Fibroblast of lung (primary cell): ENCODE data around the gene TBC1D22A. TPM values are rescaled to one million over a fixed set of nuclear protein-coding genes. Genes with fewer than 3 reads are reported as not detected.

Source experiments
- DNase-seq, 2 donors: peaks; one replicate each; pipeline versions ENCODE4 v3.0.0 to v3.0.0-alpha.2; 2010; ENCODE audit warnings: low read depth in 2 of 2
- H2AFZ ChIP-seq: 2 replicates; pipeline ENCODE4 v1.5.1; 2012; ENCODE audit warnings: low read length, control low read depth, inconsistent platforms
- H3K27ac ChIP-seq: 2 replicates; pipeline ENCODE4 v1.5.1; 2011; ENCODE audit warnings: low read length, control low read depth; ENCODE audit not compliant: insufficient read depth
- H3K27me3 ChIP-seq: 2 replicates; pipeline ENCODE4 v1.5.1; 2011; ENCODE audit warnings: mild to moderate bottlenecking, low read length; ENCODE audit not compliant: control insufficient read depth, insufficient read depth
- H3K36me3 ChIP-seq: 2 replicates; pipeline ENCODE4 v1.5.1; 2011; ENCODE audit warnings: low read length; ENCODE audit not compliant: control insufficient read depth, insufficient read depth
- H3K4me1 ChIP-seq: 2 replicates; pipeline ENCODE4 v1.5.1; 2011; ENCODE audit warnings: low read length; ENCODE audit not compliant: control insufficient read depth, insufficient read depth; ENCODE audit errors: extremely low read depth
- H3K4me2 ChIP-seq: 2 replicates; pipeline ENCODE4 v1.5.1; 2011; ENCODE audit warnings: low read length, control low read depth; ENCODE audit not compliant: insufficient read depth; ENCODE audit errors: extremely low read depth
- H3K4me3 ChIP-seq, 4 experiments: fragments of 200-600 bp in 1 of 4; sonication (generic) in 1 of 4; replicated peaks in 1 of 4; 2 replicates each; pipeline ENCODE4 v1.5.1; 2011 to 2016; ENCODE audit warnings: low read length in 4 of 4, low read depth in 3 of 4, mild to moderate bottlenecking in 3 of 4, control low read depth in 2 of 4, inconsistent platforms in 1 of 4, mixed read lengths in 1 of 4; ENCODE audit not compliant: insufficient read depth in 1 of 4; ENCODE audit errors: control extremely low read depth in 1 of 4
- H3K79me2 ChIP-seq: 2 replicates; pipeline ENCODE4 v1.5.1; 2012; ENCODE audit warnings: mild to moderate bottlenecking, low read length, inconsistent platforms; ENCODE audit not compliant: control insufficient read depth, insufficient read depth
- H3K9ac ChIP-seq: 2 replicates; pipeline ENCODE4 v1.5.1; 2011; ENCODE audit warnings: mild to moderate bottlenecking, low read length, control low read depth; ENCODE audit not compliant: insufficient read depth
- H3K9me3 ChIP-seq: 2 replicates; pipeline ENCODE4 v1.5.1; 2012; ENCODE audit warnings: low read depth, low read length; ENCODE audit not compliant: control insufficient read depth, insufficient read depth
- H4K20me1 ChIP-seq: 2 replicates; pipeline ENCODE4 v1.5.1; 2011; ENCODE audit warnings: low read length; ENCODE audit not compliant: control insufficient read depth, insufficient read depth; ENCODE audit errors: extremely low read depth
- EZH2 ChIP-seq: IDR thresholded peaks from 2 replicates; pipeline ENCODE4 v1.5.1; 2012; ENCODE audit warnings: low read length, control low read depth, mild to moderate bottlenecking; ENCODE audit errors: missing control alignments
- polyA plus RNA-seq, 2 donors: library from polyadenylated mRNA; depleted of rRNA in 1 of 2; stranded (reverse) in 1 of 2; unstranded in 1 of 2; fragments of >200 nt; gene quantifications; 2 replicates each; pipeline ENCODE4 v1.2.1, GENCODE V29; 2011 to 2012; ENCODE audit warnings: missing spikeins in 1 of 2
- total RNA-seq: library from RNA; depleted of rRNA; stranded (reverse); fragments of >200 nt; gene quantifications from 2 replicates; pipeline ENCODE4 v1.2.1, GENCODE V29; 2014
- TF ChIP-seq, protein P1 (sequence below), 2 donors: IDR thresholded peaks in 1 of 2; conservative IDR thresholded peaks in 1 of 2; 1 replicate in 1 of 2; 2 replicates in 1 of 2; pipeline ENCODE4 v1.5.1; 2011 to 2012; ENCODE audit warnings: low read length in 2 of 2, control low read depth in 1 of 2, inconsistent platforms in 1 of 2, low read depth in 1 of 2, mild to moderate bottlenecking in 1 of 2

The TBC1D22A gene
- total and polyA plus RNA-seq, 2 donors (not counting 1 experiment from before 2014, with no cell fraction given) = 11.6 to 17.6 TPM

DNA sequence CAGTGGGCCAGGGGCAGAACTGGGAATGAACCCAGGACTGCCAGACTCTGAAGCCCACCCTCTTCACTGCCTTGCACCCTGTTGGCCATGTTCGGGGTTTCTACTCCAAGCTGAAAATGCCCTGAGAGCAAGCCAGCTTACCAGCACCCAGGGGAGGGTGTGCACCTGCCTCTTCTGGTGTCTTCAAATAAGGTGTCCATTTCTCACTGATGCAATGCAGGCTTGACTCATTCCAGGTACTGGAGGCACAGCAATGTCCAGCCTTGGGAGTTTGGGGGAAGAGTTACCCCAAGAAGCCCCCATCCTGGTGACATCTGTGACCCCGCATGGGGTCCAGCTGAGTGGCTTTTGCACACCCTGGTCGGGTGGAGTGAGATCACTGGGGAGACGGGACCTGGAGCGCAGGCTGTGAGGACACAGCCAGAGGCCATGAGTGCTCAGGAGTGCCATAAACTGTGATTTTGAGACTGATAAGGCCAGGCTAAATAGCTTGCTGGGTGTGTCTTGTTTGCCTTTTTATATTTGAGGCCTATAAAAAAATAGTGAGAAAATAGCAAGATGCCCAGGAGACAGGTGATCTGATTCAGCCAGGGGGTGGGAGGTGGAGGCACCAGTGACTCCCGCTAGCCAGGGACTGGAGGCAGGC lies 19.8 kb upstream of the TBC1D22A start:
- no peaks in the 10 kb centered on the region for H3K9me3 ChIP-seq
- no peak overlapping the region for H2AFZ ChIP-seq
- no peak for DNase-seq
- no peak for TF ChIP-seq EZH2
- TF ChIP-seq, protein P1, sequence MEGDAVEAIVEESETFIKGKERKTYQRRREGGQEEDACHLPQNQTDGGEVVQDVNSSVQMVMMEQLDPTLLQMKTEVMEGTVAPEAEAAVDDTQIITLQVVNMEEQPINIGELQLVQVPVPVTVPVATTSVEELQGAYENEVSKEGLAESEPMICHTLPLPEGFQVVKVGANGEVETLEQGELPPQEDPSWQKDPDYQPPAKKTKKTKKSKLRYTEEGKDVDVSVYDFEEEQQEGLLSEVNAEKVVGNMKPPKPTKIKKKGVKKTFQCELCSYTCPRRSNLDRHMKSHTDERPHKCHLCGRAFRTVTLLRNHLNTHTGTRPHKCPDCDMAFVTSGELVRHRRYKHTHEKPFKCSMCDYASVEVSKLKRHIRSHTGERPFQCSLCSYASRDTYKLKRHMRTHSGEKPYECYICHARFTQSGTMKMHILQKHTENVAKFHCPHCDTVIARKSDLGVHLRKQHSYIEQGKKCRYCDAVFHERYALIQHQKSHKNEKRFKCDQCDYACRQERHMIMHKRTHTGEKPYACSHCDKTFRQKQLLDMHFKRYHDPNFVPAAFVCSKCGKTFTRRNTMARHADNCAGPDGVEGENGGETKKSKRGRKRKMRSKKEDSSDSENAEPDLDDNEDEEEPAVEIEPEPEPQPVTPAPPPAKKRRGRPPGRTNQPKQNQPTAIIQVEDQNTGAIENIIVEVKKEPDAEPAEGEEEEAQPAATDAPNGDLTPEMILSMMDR (conservative IDR thresholded peaks at IDR 0.05 in 1 of 2, IDR thresholded peaks at IDR 0.05 in 1 of 2; ENCODE audit: low read depth in 1 of 2, low read length in 2 of 2) = no peak
- no peaks in the 10 kb centered on the region for H3K36me3 ChIP-seq
- H3K4me2 ChIP-seq = no peak overlapping the region
- no peak overlapping the region for H3K27ac ChIP-seq
- H3K9ac ChIP-seq = no peak overlapping the region
- peaks cover 2% of the 10 kb centered on the region for H3K4me1 ChIP-seq
- no peak overlapping the region for H3K4me3 ChIP-seq
- H4K20me1 ChIP-seq = no peaks in the 10 kb centered on the region
- H3K79me2 ChIP-seq = no peaks in the 10 kb centered on the region
- no peaks in the 10 kb centered on the region for H3K27me3 ChIP-seq

DNA sequence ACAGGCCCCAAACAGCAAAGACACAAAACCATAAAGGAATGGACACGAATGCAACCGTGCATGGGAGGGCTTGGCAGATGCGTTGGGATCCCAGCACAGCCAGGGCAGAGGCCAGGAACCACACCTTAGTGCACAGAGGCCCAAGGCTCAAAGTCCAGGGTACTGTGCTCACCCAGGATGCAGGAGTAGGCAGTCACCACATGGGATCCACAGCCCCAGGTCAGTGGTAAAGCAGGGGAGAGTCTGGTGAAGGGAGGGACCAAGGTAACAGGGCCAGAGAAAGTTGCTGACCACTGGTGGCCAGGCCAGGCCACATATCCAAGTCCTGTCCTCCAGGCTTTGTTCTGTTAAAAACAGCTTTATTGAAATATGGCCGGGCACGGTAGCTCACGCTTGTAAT lies 17.9 kb upstream of the TBC1D22A start:
- Histone ChIP-seq H3K4me1 (peaks cover 5% of the 10 kb centered on the region), H3K79me2 (no peaks in the 10 kb centered on the region), H3K27me3 (no peaks in the 10 kb centered on the region), H3K27ac (no peak overlapping the region), H3K9me3 (no peaks in the 10 kb centered on the region), H3K9ac (no peak overlapping the region), H3K4me3 (no peak overlapping the region), H3K4me2 (no peak overlapping the region), H3K36me3 (no peaks in the 10 kb centered on the region), H4K20me1 (no peaks in the 10 kb centered on the region), H2AFZ (no peak overlapping the region)
- no peak for DNase-seq
- TF ChIP-seq, protein P1 (conservative IDR thresholded peaks at IDR 0.05 in 1 of 2, IDR thresholded peaks at IDR 0.05 in 1 of 2; ENCODE audit: low read depth in 1 of 2, low read length in 2 of 2) = no peak
- TF ChIP-seq EZH2 = no peak

DNA sequence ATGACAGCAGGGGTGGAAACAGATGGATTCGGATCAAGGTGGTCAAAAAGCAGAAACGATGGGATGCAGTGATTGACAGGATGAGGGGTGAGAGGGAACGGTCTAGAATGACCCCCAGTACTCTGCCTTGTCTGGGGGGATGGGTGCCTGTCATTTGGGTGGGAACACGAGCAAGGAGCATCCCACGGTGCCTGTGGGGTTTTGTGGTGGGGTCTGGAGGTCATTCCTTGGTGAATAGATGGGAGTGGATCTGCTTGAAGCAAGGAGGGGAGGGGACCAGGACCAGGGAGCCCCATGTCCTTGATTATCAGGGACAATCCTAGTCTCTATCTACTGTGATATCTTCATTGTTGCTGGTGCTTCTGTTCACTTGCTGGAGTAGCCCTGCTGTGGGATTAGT lies 16.3 kb upstream of the TBC1D22A start:
- H4K20me1 ChIP-seq = no peaks in the 10 kb centered on the region
- no peak overlapping the region for H2AFZ ChIP-seq
- H3K79me2 ChIP-seq = no peaks in the 10 kb centered on the region
- no peaks in the 10 kb centered on the region for H3K27me3 ChIP-seq
- H3K4me1 ChIP-seq = peaks cover 15% of the 10 kb centered on the region
- no peak for DNase-seq
- no peak overlapping the region for H3K4me2 ChIP-seq
- TF ChIP-seq, protein P1 (conservative IDR thresholded peaks at IDR 0.05 in 1 of 2, IDR thresholded peaks at IDR 0.05 in 1 of 2; ENCODE audit: low read depth in 1 of 2, low read length in 2 of 2) = no peak
- no peak for TF ChIP-seq EZH2
- H3K4me3 ChIP-seq = no peak overlapping the region
- no peaks in the 10 kb centered on the region for H3K36me3 ChIP-seq
- H3K9me3 ChIP-seq = no peaks in the 10 kb centered on the region
- no peak overlapping the region for H3K9ac ChIP-seq
- H3K27ac ChIP-seq = no peak overlapping the region
